ENCODE results near the gene B4GALT2. TPM values are rescaled to one million over a fixed set of nuclear protein-coding genes. Genes with fewer than 3 reads are reported as not detected.

Gene B4GALT2
- total and polyA plus RNA-seq, 2 of the 4 experiments (the other 2 are of a cell fraction), result 52.3 to 60.8 TPM

DNA sequence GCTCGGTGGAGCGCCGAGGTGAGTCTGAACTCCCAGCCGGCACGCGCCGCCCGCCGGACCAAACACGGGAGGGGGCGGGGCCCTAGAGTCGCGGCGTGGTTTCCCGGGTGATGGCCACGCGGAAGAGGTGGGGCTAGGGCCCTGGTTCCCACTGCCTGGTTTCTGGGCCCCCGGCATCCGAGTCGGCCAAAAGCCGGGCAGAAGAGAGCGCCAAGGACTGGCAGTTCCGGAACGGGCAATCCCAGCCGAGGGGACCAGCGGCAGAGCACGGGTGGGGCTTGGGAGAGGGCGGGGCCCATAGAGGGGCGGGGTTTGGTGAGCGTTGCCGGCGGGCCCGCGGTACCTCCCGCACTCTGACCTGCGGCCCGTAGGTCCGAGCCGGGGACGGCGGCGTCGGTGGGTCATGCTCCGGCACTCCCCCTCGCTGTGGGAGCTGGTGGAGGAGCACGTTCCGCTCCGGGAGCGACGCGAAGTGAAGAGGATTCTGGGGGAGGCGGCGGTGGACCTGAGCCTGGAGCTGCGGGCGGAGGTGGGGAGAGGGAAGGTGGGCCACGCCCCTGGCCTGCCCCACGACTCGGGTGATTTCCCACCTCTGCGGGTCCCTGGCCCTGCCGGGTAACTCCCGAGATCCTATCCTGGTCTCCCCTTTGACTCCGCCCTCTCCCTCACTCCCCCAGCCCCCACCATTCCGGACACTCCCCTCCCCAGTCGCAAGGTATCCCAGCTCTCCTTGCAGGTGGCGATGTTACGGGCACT, 12.6 kb downstream of the B4GALT2 start, which contains the start of gene CCDC24:
Gene CCDC24, plus strand, starts transcription at position 124 of the 756 bp plus-strand sequence. Its CDS starts 280 bp downstream, at position 404.
- CTCF ChIA-PET, result interaction anchor here (0.7 to 1.3 kb wide), 2 partner anchors 14 to 56 kb away, joined by 3 to 4 read pairs; no protein-coding TSS in a partner anchor
- no TSS peak for BruUV-seq (replicated peaks)
- Histone ChIP-seq H2AK9ac (replicated peaks; ENCODE audit: low read depth, low read length, poor library complexity) (peak within 1 kb of the TSS; percentile 87), H3K18ac (ENCODE audit: low read depth, low read length) (no peak within 1 kb of the TSS), H3K4me2 (ENCODE audit: low read depth, low read length) (peak within 1 kb of the TSS; percentile 81), H4K8ac (ENCODE audit: low read depth in 2 of 2, low read length in 2 of 2) (peak within 1 kb of the TSS; percentile 85 to 90; a peak in 3 of 4 replicates), H3K79me1 (ENCODE audit: low read depth in 1 of 2, low read length in 2 of 2) (no peaks in the 10 kb centered on the region), H2BK5ac (ENCODE audit: low read depth, low read length, poor library complexity, severe bottlenecking) (no peak within 1 kb of the TSS), H4K20me1 (ENCODE audit: insufficient read depth, low read length) (peaks cover 9% of the 10 kb centered on the region; the same call in 1 of the 2 replicates), H2AK5ac (ENCODE audit: low read depth, low read length) (peak within 1 kb of the TSS; percentile 1; the same call in 1 of the 2 replicates), H3K4ac (ENCODE audit: low read depth, low read length) (peak within 1 kb of the TSS; percentile 54), H4K5ac (ENCODE audit: low read depth, low read length) (no peak within 1 kb of the TSS; the same call in 1 of the 2 replicates), H2BK20ac (ENCODE audit: low read depth, low read length) (no peak within 1 kb of the TSS), H3K27me3 (ENCODE audit: control insufficient read depth, insufficient read depth, low read length) (no peaks in the 10 kb centered on the region), H3K14ac (replicated peaks; ENCODE audit: low read depth, low read length) (peak within 1 kb of the TSS; percentile 60; the same call in 1 of the 2 replicates), H3K4me3 (ENCODE audit: insufficient read depth, low read depth, low read length) (peak within 1 kb of the TSS; percentile 75), H3K9ac (ENCODE audit: low read depth, low read length) (peak within 1 kb of the TSS; percentile 64), H4K91ac (ENCODE audit: insufficient read depth, low read depth, low read length) (peak within 1 kb of the TSS; percentile 51), H3K9me3 (ENCODE audit: control insufficient read depth, insufficient read depth, low read length) (no peaks in the 10 kb centered on the region), H3K56ac (ENCODE audit: extremely low read depth, insufficient read depth, low read length) (no peak within 1 kb of the TSS), H3K4me1 (ENCODE audit: control insufficient read depth, insufficient read depth, low read length) (peaks cover 11% of the 10 kb centered on the region), H3K23ac (ENCODE audit: low read depth, low read length) (no peak within 1 kb of the TSS; the same call in 1 of the 2 replicates), H3K36me3 (ENCODE audit: control insufficient read depth, insufficient read depth, low read length) (no peaks in the 10 kb centered on the region), H2AFZ (replicated peaks; ENCODE audit: low read length, poor library complexity) (peak within 1 kb of the TSS; percentile 97), H3K9me1 (ENCODE audit: insufficient read depth, low read length) (peaks cover 5% of the 10 kb centered on the region), H2BK15ac (ENCODE audit: low read depth, low read length) (no peak within 1 kb of the TSS), H2BK120ac (ENCODE audit: low read depth, low read length) (no peak within 1 kb of the TSS), H3K27ac (ENCODE audit: insufficient read depth, low read length) (peak within 1 kb of the TSS; percentile 13; the same call in 1 of the 2 replicates)
- dilution Hi-C loops (cut with HindIII; ENCODE audit: low sequenced_read_pairs, unreplicated experiment) (no loop called here), intact Hi-C loops (cut with micrococcal nuclease) (no loop called here), in situ Hi-C loops (cut with MboI; ENCODE audit: low sequenced_read_pairs) (no loop called here)
- TF ChIP-seq MAZ (IDR thresholded peaks at IDR 0.05; ENCODE audit: borderline replicate concordance, low read depth, low read length), result peak; percentile 74; the same call in 1 of the 2 replicates
- TF ChIP-seq, protein P1, sequence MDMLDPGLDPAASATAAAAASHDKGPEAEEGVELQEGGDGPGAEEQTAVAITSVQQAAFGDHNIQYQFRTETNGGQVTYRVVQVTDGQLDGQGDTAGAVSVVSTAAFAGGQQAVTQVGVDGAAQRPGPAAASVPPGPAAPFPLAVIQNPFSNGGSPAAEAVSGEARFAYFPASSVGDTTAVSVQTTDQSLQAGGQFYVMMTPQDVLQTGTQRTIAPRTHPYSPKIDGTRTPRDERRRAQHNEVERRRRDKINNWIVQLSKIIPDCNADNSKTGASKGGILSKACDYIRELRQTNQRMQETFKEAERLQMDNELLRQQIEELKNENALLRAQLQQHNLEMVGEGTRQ (IDR thresholded peaks at IDR 0.05; ENCODE audit: low read depth, low read length), result peak; percentile 50; the same call in 1 of the 2 replicates
- TF ChIP-seq MXI1 (IDR thresholded peaks at IDR 0.05; ENCODE audit: borderline replicate concordance, low read depth, low read length), result peak; percentile 97
- TF ChIP-seq BHLHE40 (IDR thresholded peaks at IDR 0.05; ENCODE audit: low read depth, low read length), result peak; percentile 92
- no peak for TF ChIP-seq RFX5 (IDR thresholded peaks at IDR 0.05; ENCODE audit: low read depth, low read length)
- no peak for TF ChIP-seq RCOR1 (IDR thresholded peaks at IDR 0.05; ENCODE audit: insufficient replicate concordance, low read length)
- TF ChIP-seq SMC3 (IDR thresholded peaks at IDR 0.05; ENCODE audit: low read depth, low read length), result no peak
- peak; percentile 67 for DNase-seq
- POLR2A ChIA-PET (ENCODE audit: unreplicated experiment), result interaction anchor here (0.6 kb wide), 1 partner anchor 248 kb away, joined by 13 read pairs; no protein-coding TSS in a partner anchor
- 0% methylated on average over 39 of the region's 66 CpGs; no CpG with 5 or more reads in 1 of the 2 experiments for WGBS, 2 experiments (ENCODE audit: extremely low coverage in 2 of 2, insufficient read length in 1 of 2)
- ATAC-seq (ENCODE audit: low read depth), result peak; percentile 86

Measured in IMR-90 (cell line).